GM12873 (cell line): Measurements from ENCODE around the gene GRIP1.

Experiments used
- TF ChIP-seq, protein P1 (sequence below): IDR thresholded peaks from 2 replicates; pipeline ENCODE4 v1.5.1; 2012; ENCODE audit warnings: low read depth, mild to moderate bottlenecking, moderate library complexity, low read length, control low read depth; ENCODE audit not compliant: insufficient read depth; ENCODE audit errors: missing control alignments

GRIP1 gene

DNA sequence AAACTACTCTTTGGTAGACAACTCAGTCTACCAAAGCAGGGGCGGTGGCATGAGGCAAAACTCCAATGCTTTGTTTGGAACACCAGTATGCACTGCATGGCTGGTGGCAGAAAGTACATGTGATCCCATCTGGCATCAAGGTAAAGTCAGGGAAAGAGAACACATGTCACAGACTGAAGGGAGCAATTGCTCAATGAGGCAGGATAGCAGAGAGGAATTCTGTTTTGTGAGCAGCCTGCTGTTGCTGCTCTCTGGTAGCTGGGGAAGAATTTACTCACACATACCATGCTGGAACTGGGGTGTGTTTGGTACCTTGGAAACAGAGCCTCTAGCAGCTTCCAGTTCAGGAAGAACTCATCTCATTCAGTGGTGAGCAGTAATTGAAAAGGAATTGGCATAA, 291.8 kb downstream of the GRIP1 start:
- TF ChIP-seq, protein P1, sequence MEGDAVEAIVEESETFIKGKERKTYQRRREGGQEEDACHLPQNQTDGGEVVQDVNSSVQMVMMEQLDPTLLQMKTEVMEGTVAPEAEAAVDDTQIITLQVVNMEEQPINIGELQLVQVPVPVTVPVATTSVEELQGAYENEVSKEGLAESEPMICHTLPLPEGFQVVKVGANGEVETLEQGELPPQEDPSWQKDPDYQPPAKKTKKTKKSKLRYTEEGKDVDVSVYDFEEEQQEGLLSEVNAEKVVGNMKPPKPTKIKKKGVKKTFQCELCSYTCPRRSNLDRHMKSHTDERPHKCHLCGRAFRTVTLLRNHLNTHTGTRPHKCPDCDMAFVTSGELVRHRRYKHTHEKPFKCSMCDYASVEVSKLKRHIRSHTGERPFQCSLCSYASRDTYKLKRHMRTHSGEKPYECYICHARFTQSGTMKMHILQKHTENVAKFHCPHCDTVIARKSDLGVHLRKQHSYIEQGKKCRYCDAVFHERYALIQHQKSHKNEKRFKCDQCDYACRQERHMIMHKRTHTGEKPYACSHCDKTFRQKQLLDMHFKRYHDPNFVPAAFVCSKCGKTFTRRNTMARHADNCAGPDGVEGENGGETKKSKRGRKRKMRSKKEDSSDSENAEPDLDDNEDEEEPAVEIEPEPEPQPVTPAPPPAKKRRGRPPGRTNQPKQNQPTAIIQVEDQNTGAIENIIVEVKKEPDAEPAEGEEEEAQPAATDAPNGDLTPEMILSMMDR, result no peak

DNA sequence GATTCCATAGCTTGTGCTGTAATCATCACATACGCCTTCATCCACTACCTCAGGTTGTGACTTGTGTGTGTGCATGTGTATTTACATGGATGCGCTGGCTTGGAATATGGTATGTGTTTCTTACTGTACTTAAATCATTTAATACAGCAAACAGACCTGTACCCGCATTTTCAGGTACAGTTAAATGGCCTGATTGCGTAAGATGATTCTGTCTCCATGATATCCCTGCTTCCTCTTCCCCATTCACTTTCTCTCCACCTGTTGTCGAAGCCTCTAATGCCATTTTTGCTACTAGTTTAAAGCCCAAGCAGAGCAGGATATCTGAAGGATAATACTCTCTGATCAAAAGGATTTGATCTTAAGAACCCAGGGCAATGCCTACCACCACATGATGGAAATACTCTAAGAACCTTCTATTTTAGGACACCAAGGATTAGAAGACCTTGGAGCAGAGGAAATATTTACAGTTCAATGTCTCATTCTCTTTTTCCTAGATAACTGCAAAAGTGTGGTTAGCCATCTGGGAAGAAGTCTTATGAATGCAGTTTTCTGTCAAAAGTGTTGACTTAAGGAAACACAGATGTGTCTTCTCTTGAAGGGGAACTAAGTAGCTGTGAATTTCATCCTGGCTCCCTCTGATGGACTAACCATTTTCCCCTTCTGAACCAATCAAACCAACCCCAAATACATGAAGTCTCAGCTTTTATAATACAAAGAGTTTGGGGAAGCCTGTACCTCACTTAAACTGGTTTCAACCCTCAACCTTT, 297.9 kb downstream of the GRIP1 start:
- TF ChIP-seq, protein P1, result no peak

DNA sequence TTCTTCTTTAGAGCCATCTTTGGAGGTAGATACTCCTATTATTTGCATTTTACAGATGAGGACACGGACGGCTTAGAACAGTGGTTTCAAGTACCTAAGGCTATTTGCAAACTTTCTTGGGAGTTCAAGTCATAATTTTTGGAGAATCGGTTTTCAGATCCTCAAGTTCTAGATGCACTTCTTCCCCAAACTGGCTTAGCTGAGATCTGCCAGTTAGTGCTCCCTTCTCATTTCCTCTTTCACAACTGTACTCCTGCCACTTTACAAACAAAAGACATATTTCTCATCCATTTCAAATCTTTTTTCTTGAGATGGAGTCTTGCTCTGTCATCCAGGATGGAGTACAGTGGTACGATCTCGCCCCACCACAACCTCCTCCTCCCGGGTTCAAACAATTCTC, 299.3 kb downstream of the GRIP1 start:
- TF ChIP-seq, protein P1, result no peak

DNA sequence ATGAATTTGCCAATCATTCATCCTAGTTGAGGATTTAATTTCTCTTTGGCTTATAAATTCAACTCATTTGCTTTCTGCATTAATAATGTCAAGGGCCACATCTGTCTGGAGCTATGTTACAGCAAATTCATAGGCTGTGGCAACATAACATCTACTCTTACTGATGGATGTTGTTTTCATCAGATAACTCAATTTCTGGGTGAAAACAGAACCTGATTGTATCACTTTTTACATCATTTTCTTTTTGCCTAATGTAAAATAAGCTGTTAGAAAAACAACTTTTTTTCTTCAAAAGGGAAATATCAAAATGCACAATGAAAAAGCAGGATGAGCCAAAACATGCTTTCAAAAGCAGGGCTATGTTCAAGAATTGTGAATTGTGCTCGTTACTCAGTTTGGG, 303.3 kb downstream of the GRIP1 start:
- TF ChIP-seq, protein P1, result no peak

DNA sequence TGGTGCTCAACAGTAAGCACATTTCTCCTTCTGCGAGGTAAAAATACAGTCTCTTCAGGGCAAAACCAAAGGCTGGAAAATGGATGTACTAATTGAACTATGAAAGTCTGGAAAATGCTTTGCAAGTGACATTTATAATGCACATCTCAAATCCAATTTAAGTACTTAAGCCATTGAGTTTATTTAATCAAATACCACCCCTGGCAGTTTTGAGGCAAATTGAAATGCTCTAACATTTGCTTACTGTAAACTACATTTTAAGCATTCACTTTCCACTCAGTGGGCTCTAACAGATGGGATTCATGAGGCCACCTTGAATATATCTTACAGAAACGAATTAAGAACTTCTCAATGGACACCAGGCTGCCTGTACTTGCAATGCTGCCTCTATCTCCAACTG, 306.9 kb downstream of the GRIP1 start:
- TF ChIP-seq, protein P1, result no peak

DNA sequence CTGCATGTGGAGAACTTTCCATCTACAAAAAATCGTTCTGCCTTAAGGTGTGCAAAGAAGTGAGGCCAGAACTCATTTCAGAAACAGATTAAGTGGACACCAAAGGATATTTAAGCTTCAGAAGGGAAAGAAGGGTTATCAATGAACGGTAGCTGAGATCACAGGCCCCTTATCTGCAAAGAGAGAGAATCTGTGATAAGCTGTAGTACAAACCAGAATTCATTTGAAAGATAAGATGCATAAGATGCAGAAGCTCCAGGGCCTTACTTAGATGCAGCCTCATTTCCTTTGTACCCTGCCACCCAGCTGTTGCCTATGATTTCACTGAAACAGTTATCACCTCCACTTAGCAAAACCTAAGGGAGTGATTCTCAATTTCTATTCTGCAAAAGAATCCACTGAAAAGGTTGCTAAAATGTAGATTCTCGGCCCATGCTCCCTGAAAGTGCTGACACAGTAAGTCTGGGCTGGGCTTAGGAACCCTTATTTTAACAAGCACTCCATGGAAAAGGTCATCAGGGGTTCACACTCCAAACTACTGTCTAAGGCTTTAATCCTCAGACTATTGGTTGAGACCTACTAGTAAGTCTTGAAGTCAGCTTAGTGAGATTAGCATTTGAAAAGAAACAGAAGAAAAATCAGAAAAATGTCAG, 311.7 kb downstream of the GRIP1 start:
- TF ChIP-seq, protein P1, result no peak

DNA sequence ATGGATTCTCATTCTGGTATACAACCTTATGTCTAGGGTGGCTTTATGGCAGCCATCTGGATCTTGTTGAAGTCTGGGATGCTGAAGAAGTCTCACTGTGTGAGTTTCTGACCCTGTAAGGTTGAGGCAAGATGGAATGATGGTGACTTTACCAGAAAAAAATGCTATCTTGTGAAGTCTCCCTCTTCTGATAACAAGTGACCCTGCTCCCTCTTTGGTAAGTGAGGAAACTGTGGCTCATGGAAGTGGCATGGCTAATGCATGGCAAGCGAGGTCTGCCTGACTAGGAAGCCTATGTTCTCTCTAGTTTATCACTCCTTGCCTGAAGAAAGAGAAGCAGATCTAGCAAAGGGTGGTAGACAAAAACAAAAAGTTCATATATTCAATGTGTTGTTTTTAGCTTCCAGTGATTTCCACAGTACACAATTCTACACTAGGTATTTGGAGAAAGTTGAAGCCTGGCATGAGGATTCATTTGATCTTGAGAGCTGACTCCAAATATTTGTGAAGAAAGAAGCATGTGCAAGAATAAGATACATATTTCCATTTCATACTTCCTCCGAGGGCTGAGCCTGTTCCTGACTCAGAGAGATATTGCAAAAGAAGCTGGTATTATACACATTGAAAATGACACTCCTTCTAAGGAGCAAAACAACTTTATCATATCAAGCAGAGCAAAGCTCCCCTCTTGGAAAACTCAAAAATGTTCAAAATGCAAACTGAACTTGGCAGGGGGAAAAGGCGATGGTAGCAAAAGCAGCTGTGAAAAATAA, 313.0 kb downstream of the GRIP1 start:
- TF ChIP-seq, protein P1, result no peak
